K562 (cell line): ENCODE results near the gene SAMD10. TPM values are rescaled to one million over a fixed set of nuclear protein-coding genes. Genes with fewer than 3 reads are reported as not detected.

Experiments used
- ATAC-seq: fragments of 200-7000 bp; cut with Tn5 transposase; 3 replicates; pipeline ENCODE4 v1.9.1; 2020; ENCODE audit warnings: moderate library complexity
- BruUV-seq: library from RNA; stranded (reverse); fragments of 400-500 nt; replicated peaks from 2 replicates; lab custom pipeline; 2021; lab: Mats Ljungman, UMichigan
- CTCF ChIA-PET: fragments of 300-600 bp; formaldehyde crosslinking; extraction: SDS; loops from one replicate; lab custom pipeline; 2021; ENCODE audit warnings: low intra/inter-chr PET ratio; lab: Yijun Ruan, JAX
- POLR2A ChIA-PET: fragments of 300-600, 350-650 bp; sonication (Branson Sonifier 250); formaldehyde crosslinking; extraction: SDS; loops from one replicate; lab custom pipeline; 2021; ENCODE audit warnings: antibody characterized with exemption, inconsistent platforms; lab: Yijun Ruan, JAX
- DNase-seq, 4 experiments: peaks; one replicate each; pipeline versions ENCODE4 v3.0.0 to v3.0.0-alpha.2; 2011 to 2018; ENCODE audit warnings: low spot score in 3 of 4, mixed read lengths in 3 of 4; ENCODE audit errors: extremely low read depth in 1 of 4
- FAIRE-seq: peaks from 2 replicates; lab custom pipeline; 2011; peaks lifted over from hg19 to GRCh38; lab: Jason Lieb, UNC
- H2AFZ ChIP-seq: 2 replicates; pipeline ENCODE4 v1.6.0; 2011; ENCODE audit warnings: low read depth, low read length, control low read depth, inconsistent platforms
- H3K27ac ChIP-seq: fragments of 200-600 bp; 3 replicates; pipeline ENCODE4 v1.8.0; 2011; ENCODE audit warnings: low read depth, mild to moderate bottlenecking, control low read depth, inconsistent platforms, low read length, moderate library complexity, mixed read lengths; ENCODE audit errors: extremely low read depth
- H3K27me3 ChIP-seq, 2 experiments: fragments of 300-600 bp in 1 of 2; 2 replicates in 1 of 2; 3 replicates in 1 of 2; pipeline versions ENCODE4 v1.6.0 to v1.8.0; 2011; ENCODE audit warnings: inconsistent platforms in 2 of 2, low read length in 2 of 2, mild to moderate bottlenecking in 1 of 2, mixed read lengths in 1 of 2, moderate library complexity in 1 of 2; ENCODE audit not compliant: control insufficient read depth in 2 of 2, insufficient read depth in 2 of 2
- H3K36me3 ChIP-seq: fragments of 300-600 bp; 3 replicates; pipeline ENCODE4 v1.8.0; 2011; ENCODE audit warnings: mild to moderate bottlenecking, low read length, inconsistent platforms; ENCODE audit not compliant: control insufficient read depth, insufficient read depth
- H3K4me1 ChIP-seq, 2 experiments: fragments of 200-600 bp in 1 of 2; replicated peaks in 1 of 2; 2 replicates in 1 of 2; 3 replicates in 1 of 2; pipeline versions ENCODE4 v1.5.1 to v1.8.0; 2011; ENCODE audit warnings: inconsistent platforms in 2 of 2, low read length in 2 of 2, mild to moderate bottlenecking in 1 of 2, mixed read lengths in 1 of 2, moderate library complexity in 1 of 2; ENCODE audit not compliant: control insufficient read depth in 2 of 2, insufficient read depth in 2 of 2
- H3K4me2 ChIP-seq: 2 replicates; pipeline ENCODE4 v1.6.1; 2011; ENCODE audit warnings: low read length, control low read depth, inconsistent platforms, mixed read lengths; ENCODE audit not compliant: insufficient read depth
- H3K4me3 ChIP-seq: fragments of 200-600 bp; sonication (generic), shearing (Covaris generic); 2 replicates; pipeline ENCODE4 v1.5.1; 2016; ENCODE audit warnings: control low read depth, inconsistent platforms
- H3K79me2 ChIP-seq: fragments of 200-600 bp; 3 replicates; pipeline ENCODE4 v1.8.0; 2011; ENCODE audit warnings: low read length, inconsistent platforms; ENCODE audit not compliant: control insufficient read depth, insufficient read depth
- H3K9ac ChIP-seq, 2 experiments: 2 replicates each; pipeline versions ENCODE4 v1.6.0 to v1.6.1; 2011; ENCODE audit warnings: low read depth in 2 of 2, low read length in 2 of 2, control low read depth in 1 of 2, inconsistent platforms in 1 of 2, mild to moderate bottlenecking in 1 of 2, mixed read lengths in 1 of 2; ENCODE audit not compliant: insufficient read depth in 1 of 2
- H3K9me1 ChIP-seq: one replicate; pipeline ENCODE4 v1.6.0; 2011; ENCODE audit warnings: inconsistent platforms, mild to moderate bottlenecking, low read length, moderate library complexity; ENCODE audit not compliant: control insufficient read depth, insufficient read depth
- H3K9me3 ChIP-seq: replicated peaks from 2 replicates; pipeline ENCODE4 v1.5.1; 2011; ENCODE audit warnings: low read depth, low read length, inconsistent platforms; ENCODE audit not compliant: control insufficient read depth, insufficient read depth
- H4K20me1 ChIP-seq: replicated peaks from 2 replicates; pipeline ENCODE4 v1.6.1; 2011; ENCODE audit warnings: low read length, inconsistent platforms, mixed read lengths; ENCODE audit not compliant: control insufficient read depth, insufficient read depth
- BMI1 ChIP-seq: fragments of 150-350 bp; IDR thresholded peaks from 2 replicates; pipeline ENCODE4 v1.6.1; 2014; ENCODE audit warnings: low read length
- CREM ChIP-seq: IDR thresholded peaks from 2 replicates; pipeline ENCODE4 v1.6.1; 2014; ENCODE audit warnings: antibody characterized with exemption, low read depth
- ETV6 ChIP-seq, 3 experiments: fragments of 150-350 bp in 1 of 3; sonication (generic) in 1 of 3; formaldehyde crosslinking in 1 of 3; IDR thresholded peaks; 2 replicates each; pipeline versions ENCODE4 v1.6.1 to v1.8.0; 2014 to 2022; ENCODE audit warnings: borderline replicate concordance in 2 of 3, low read depth in 2 of 3, antibody characterized with exemption in 1 of 3, low read length in 1 of 3, mild to moderate bottlenecking in 1 of 3, missing genetic modification reagents in 1 of 3
- FOXK1 ChIP-seq: sonication (generic); formaldehyde crosslinking; IDR thresholded peaks from 2 replicates; pipeline ENCODE4 v1.8.0; 2022; ENCODE audit warnings: missing genetic modification reagents, mild to moderate bottlenecking, borderline replicate concordance
- PHF21A ChIP-seq: fragments of 450-650 bp; IDR thresholded peaks from 2 replicates; pipeline ENCODE4 v1.6.1; 2017; ENCODE audit warnings: low read depth, borderline replicate concordance
- RBM25 ChIP-seq: fragments of 200-400 bp; formaldehyde crosslinking; IDR thresholded peaks from 2 replicates; pipeline ENCODE4 v1.6.1; 2018; ENCODE audit warnings: low read length, low read depth, moderate library complexity; ENCODE audit not compliant: severe bottlenecking
- RBM39 ChIP-seq: fragments of 200-400 bp; formaldehyde crosslinking; optimal IDR thresholded peaks from 2 replicates; pipeline ENCODE3; 2018; ENCODE audit warnings: low read depth, low read length
- SAP30 ChIP-seq: fragments of 200-600 bp; sonication (generic); IDR thresholded peaks from 2 replicates; pipeline ENCODE4 v1.6.1; 2012; ENCODE audit warnings: borderline replicate concordance, low read depth, mild to moderate bottlenecking, moderate library complexity, low read length, control low read depth, inconsistent platforms; ENCODE audit not compliant: insufficient read depth, poor library complexity, severe bottlenecking
- SREBF1 ChIP-seq: fragments of 150-350 bp; IDR thresholded peaks from 2 replicates; pipeline ENCODE4 v1.6.1; 2014; ENCODE audit warnings: antibody characterized with exemption, low read depth, low read length, borderline replicate concordance
- TOE1 ChIP-seq, 2 experiments: fragments of 450-650 bp in 1 of 2; sonication (generic) in 1 of 2; formaldehyde crosslinking in 1 of 2; IDR thresholded peaks; 2 replicates each; pipeline versions ENCODE4 v1.7.1 to v1.8.0; 2016 to 2022; ENCODE audit warnings: borderline replicate concordance in 2 of 2, mild to moderate bottlenecking in 2 of 2, antibody characterized with exemption in 1 of 2, inconsistent platforms in 1 of 2, low read depth in 1 of 2, missing genetic modification reagents in 1 of 2, moderate library complexity in 1 of 2
- XRCC4 ChIP-seq: IDR thresholded peaks from one replicate; pipeline ENCODE4 v1.6.1; 2011; ENCODE audit not compliant: insufficient read depth, insufficient read length; ENCODE audit errors: extremely low read depth
- ZBTB7A ChIP-seq: IDR thresholded peaks from 2 replicates; pipeline ENCODE4 v1.6.1; 2011; ENCODE audit warnings: low read depth, mild to moderate bottlenecking, low read length, moderate library complexity, borderline replicate concordance; ENCODE audit not compliant: control insufficient read depth
- ZNF12 ChIP-seq: sonication (generic); formaldehyde crosslinking; IDR thresholded peaks from 2 replicates; pipeline ENCODE4 v1.4.0; 2020; ENCODE audit warnings: mild to moderate bottlenecking, missing genetic modification reagents
- ZNF133 ChIP-seq: fragments of 250-450 bp; sonication (Bioruptor Pico); IDR thresholded peaks from 2 replicates; pipeline ENCODE4 v1.4.0; 2020; ENCODE audit warnings: mild to moderate bottlenecking
- ZNF696 ChIP-seq: fragments of 250-450 bp; sonication (Bioruptor Pico); conservative IDR thresholded peaks from 2 replicates; pipeline ENCODE4 v1.4.0; 2020; ENCODE audit warnings: mild to moderate bottlenecking, moderate library complexity
- WGBS: fragments of 100-300 bp; shearing (Covaris generic); methylation state at CpG from one replicate; pipeline ENCODE4 v1.1.6; 2016; ENCODE audit warnings: low coverage, mixed read lengths; ENCODE audit not compliant: insufficient coverage; ENCODE audit errors: missing lambda C conversion rate; 5-methylcytosine and 5-hydroxymethylcytosine counted together
- in situ Hi-C: fragments of 300-500 bp; cut with MboI; formaldehyde crosslinking; loops from 4 replicates; pipeline ENCODE4 v1.15.0; 2018; ENCODE audit warnings: inconsistent platforms, mixed read lengths
- intact Hi-C: fragments of 100-400 bp; cut with micrococcal nuclease; formaldehyde crosslinking; loops from 2 replicates; pipeline ENCODE4 v1.14.2; 2022
- polyA plus RNA-seq, 8 experiments: library from polyadenylated mRNA; depleted of rRNA in 4 of 8; stranded (reverse) in 5 of 8; unstranded in 3 of 8; fragments of >200 nt; fragmentation: Nextera tagmentation in 2 of 8; fragmentation: Illumina TruSeq in 1 of 8; extraction: Ambion mirVana in 2 of 8; extraction: Trizol in 1 of 8; gene quantifications; 2 replicates each; pipeline versions ENCODE4 v1.2.1 to v1.2.3, GENCODE V29; 2011 to 2014; ENCODE audit warnings: inconsistent platforms in 1 of 8, missing spikeins in 1 of 8
- total RNA-seq, 7 experiments: library from RNA; depleted of rRNA in 6 of 7; stranded (reverse); fragments of >200 nt in 6 of 7; fragmentation: Illumina TruSeq in 2 of 7; extraction: Trizol in 2 of 7; gene quantifications; 2 replicates each; pipeline versions ENCODE4 v1.2.1 to v1.2.3, GENCODE V29; 2011 to 2021; ENCODE audit warnings: low replicate concordance in 1 of 7

Gene SAMD10
- total and polyA plus RNA-seq, 9 of the 15 experiments (the other 6 are each of a cell fraction or from before 2014, with no cell fraction given): 0.37 to 15.2 (median 4.8) TPM

DNA sequence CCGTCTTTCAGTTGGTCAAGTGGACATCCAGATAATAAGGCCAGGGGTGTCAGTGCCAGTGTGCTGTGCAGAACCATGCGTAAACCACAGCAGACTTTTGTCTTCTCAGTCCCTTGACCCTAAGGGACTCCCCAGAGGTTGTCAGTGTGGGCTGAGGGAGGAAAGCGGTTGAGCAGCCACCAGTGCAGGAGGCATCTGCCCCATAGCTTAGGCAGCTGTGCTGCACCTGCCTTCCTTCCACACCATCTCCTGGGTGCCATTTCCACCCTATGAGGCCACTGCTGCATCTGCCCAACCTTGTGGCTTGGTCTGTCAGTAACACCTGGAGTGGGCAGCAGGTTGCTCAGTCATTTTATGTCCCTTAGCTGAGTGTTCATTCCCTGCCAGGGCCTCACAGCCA, 27.5 kb upstream of the SAMD10 start (continued):
- TF ChIP-seq ZNF696 (CRISPR knock-in tag) (no peak), TOE1 (IDR thresholded peaks at IDR 0.05; ENCODE audit: borderline replicate concordance) (no peak), TOE1 (CRISPR knock-in tag; IDR thresholded peaks at IDR 0.05; ENCODE audit: borderline replicate concordance, low read depth) (no peak), BMI1 (no peak), RBM39 (no peak), FOXK1 (no peak), ETV6 (IDR thresholded peaks at IDR 0.05; ENCODE audit: borderline replicate concordance in 1 of 2, low read depth in 2 of 2, low read length in 1 of 2) (no peak), ETV6 (CRISPR knock-in tag; IDR thresholded peaks at IDR 0.05; ENCODE audit: borderline replicate concordance) (no peak), CREM (no peak)
- TF ChIP-seq, all 486 proteins: peak for 0

DNA sequence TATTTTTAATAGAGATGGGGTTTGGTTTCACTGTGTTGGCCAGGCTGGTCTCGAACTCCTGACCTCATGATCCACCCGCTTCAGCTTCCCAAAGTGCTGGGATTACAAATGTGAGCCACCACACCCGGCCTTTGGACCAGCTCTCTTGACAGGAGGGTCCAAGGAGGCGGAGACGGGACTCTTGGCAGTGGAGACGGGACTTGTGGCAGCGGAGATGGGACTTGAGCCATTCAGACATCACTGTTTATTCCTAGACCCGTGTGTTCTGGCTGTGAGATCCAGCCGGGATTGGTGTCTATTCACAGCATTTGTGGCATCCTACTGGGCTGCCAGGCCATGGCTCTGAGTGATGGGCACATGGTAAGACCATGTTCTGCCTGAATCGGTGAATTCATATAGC, 27.0 kb upstream of the SAMD10 start:
- ChIA-PET POLR2A (interaction anchor here (1.3 kb wide), 1 partner anchor 17 kb away, joined by 7 read pairs; no protein-coding TSS in a partner anchor), CTCF (no interaction called here)
- Histone ChIP-seq H4K20me1 (no peaks in the 10 kb centered on the region), H3K36me3 (peaks cover 81% of the 10 kb centered on the region), H3K9me1 (no peaks in the 10 kb centered on the region), H2AFZ (no peak overlapping the region), H3K9ac (no peak overlapping the region), H3K79me2 (peaks cover 3% of the 10 kb centered on the region; the same call in 1 of the 3 replicates), H3K27ac (no peak overlapping the region), H3K27me3 (no peaks in the 10 kb centered on the region), H3K4me2 (no peak overlapping the region), H3K4me3 (no peak overlapping the region), H3K4me1 (no peaks in the 10 kb centered on the region), H3K9me3 (peaks cover 6% of the 10 kb centered on the region)
- no TSS peak for BruUV-seq
- in situ Hi-C loops (no loop called here), intact Hi-C loops (no loop called here)
- DNase-seq: no peak
- no peak for FAIRE-seq
- 86% methylated on average over 9 of the region's 10 CpGs for WGBS
- no peak for ATAC-seq
- TF ChIP-seq PHF21A (no peak), CREM (no peak), ZNF133 (CRISPR knock-in tag) (no peak), SREBF1 (no peak), RBM25 (no peak), XRCC4 (no peak), ZBTB7A (no peak), SAP30 (no peak), ZNF12 (CRISPR knock-in tag) (no peak)
